ENCODE data around the gene WBP11. TPM values are rescaled to one million over a fixed set of nuclear protein-coding genes. Genes with fewer than 3 reads are reported as not detected.
A peak's percentile ranks its signal among the peaks of the same experiment; 100 is the strongest.

Gene WBP11
- polyA plus RNA-seq, 1 donor (not counting 4 experiments of a cell fraction or from before 2014, with no cell fraction given) = 13.1 TPM

DNA sequence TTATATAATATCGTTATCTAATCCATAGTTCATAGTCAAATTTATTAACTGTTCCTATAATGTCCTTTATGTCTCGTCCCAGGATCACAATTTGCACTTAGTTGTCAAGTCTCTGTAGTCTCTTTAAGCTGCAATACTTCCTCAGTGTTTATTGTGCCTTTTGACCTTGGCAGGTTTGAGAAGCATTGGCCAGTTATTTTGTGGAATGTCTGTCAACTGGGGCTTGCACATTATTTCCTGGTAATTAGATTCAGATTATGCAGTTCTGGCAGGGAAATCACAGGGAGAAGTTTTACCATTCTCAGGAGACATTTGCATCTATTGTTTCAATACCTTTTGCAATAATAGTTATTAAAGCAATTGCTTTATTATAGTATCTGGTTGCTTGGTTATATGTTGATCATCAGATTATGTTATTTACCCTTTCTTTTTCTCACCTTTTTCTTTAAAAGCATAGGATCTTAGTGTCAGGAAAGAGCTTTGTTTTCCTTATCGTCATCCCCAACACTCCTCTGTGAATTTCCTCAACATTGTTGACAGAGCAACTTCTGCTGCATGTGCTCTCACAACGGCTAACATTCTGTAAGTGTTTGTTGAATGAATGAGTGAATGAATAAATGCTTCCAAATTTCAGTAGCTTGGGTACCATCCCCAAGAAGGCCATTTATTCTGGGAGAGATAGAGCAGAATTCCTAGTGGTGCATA, 43.8 kb upstream of the WBP11 start:
- H2AFZ ChIP-seq (ENCODE audit: control insufficient read depth, low read length) = no peak overlapping the region
- H3K36me3 ChIP-seq (ENCODE audit: control insufficient read depth in 2 of 2, extremely low read depth in 1 of 2, insufficient read depth in 2 of 2, low read length in 2 of 2) = no peaks in the 10 kb centered on the region
- H4K20me1 ChIP-seq (ENCODE audit: control insufficient read depth, extremely low read depth, insufficient read depth, low read length) = no peaks in the 10 kb centered on the region
- dilution Hi-C loops (cut with MboI; ENCODE audit: extremely low pct_ligation_motif_present, low sequenced_read_pairs) = no loop called here
- no peak overlapping the region for H3K4me3 ChIP-seq (ENCODE audit: control insufficient read depth in 2 of 3, extremely low read depth in 1 of 3, insufficient read depth in 2 of 3, low read depth in 1 of 3, low read length in 3 of 3)
- H3K4me1 ChIP-seq (ENCODE audit: control insufficient read depth, extremely low read depth, insufficient read depth, low read length) = peaks cover 26% of the 10 kb centered on the region
- H3K4me2 ChIP-seq (ENCODE audit: control insufficient read depth, extremely low read depth, insufficient read depth, low read depth, low read length) = no peak overlapping the region
- H3K27ac ChIP-seq (ENCODE audit: control insufficient read depth, insufficient read depth, low read length) = no peak overlapping the region
- no peak overlapping the region for H3K9ac ChIP-seq (ENCODE audit: control insufficient read depth, extremely low read depth, insufficient read depth, low read length)
- no peaks in the 10 kb centered on the region for H3K79me2 ChIP-seq (ENCODE audit: control insufficient read depth, insufficient read depth, low read length)
- no peaks in the 10 kb centered on the region for H3K9me3 ChIP-seq (ENCODE audit: control insufficient read depth, low read depth, low read length)
- TF ChIP-seq EZH2 (IDR thresholded peaks at IDR 0.05; ENCODE audit: low read length) = no peak
- TF ChIP-seq, protein P1, sequence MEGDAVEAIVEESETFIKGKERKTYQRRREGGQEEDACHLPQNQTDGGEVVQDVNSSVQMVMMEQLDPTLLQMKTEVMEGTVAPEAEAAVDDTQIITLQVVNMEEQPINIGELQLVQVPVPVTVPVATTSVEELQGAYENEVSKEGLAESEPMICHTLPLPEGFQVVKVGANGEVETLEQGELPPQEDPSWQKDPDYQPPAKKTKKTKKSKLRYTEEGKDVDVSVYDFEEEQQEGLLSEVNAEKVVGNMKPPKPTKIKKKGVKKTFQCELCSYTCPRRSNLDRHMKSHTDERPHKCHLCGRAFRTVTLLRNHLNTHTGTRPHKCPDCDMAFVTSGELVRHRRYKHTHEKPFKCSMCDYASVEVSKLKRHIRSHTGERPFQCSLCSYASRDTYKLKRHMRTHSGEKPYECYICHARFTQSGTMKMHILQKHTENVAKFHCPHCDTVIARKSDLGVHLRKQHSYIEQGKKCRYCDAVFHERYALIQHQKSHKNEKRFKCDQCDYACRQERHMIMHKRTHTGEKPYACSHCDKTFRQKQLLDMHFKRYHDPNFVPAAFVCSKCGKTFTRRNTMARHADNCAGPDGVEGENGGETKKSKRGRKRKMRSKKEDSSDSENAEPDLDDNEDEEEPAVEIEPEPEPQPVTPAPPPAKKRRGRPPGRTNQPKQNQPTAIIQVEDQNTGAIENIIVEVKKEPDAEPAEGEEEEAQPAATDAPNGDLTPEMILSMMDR (optimal IDR thresholded peaks at IDR 0.05 in 1 of 3, IDR thresholded peaks at IDR 0.05 in 1 of 3, conservative IDR thresholded peaks at IDR 0.05 in 1 of 3; ENCODE audit: extremely low read depth in 1 of 3, insufficient read depth in 2 of 3, low read length in 3 of 3) = no peak
- DNase-seq (ENCODE audit: low read depth, low spot score) (no peak), FAIRE-seq (no peak)
- H3K9me1 ChIP-seq (ENCODE audit: control insufficient read depth, extremely low read depth, insufficient read depth, low read length) = no peaks in the 10 kb centered on the region
- H3K27me3 ChIP-seq (ENCODE audit: control insufficient read depth, extremely low read depth, insufficient read depth, low read length) = no peaks in the 10 kb centered on the region

DNA sequence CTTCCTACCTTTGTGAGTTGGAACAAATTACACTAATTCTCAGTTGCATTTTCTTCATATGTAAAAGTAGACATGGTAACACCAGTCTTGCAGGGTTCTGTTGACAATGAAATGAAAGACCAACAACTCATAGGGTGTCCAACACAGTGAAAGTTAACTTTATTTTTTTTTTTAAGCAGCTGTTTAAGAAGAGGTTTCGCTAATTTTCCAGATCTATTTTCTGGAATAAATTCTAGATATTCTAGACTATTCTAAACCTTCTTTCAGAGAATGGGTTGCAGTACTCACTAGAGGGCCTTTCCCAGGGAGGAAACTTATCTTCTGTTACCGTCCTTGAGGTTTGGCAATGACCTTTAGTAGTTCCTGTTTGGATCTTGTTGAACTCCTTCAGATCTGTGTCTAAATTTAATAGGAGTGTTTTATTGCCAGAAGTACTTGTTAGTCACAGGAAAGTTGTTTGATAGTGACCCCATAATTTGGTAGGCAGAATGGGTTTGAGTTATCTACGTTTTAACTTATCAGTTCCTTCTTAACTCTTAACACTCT, 42.8 kb upstream of the WBP11 start:
- H3K9ac ChIP-seq (ENCODE audit: control insufficient read depth, extremely low read depth, insufficient read depth, low read length) = no peak overlapping the region
- no peaks in the 10 kb centered on the region for H4K20me1 ChIP-seq (ENCODE audit: control insufficient read depth, extremely low read depth, insufficient read depth, low read length)
- TF ChIP-seq EZH2 (IDR thresholded peaks at IDR 0.05; ENCODE audit: low read length) = no peak
- TF ChIP-seq, protein P1 (optimal IDR thresholded peaks at IDR 0.05 in 1 of 3, IDR thresholded peaks at IDR 0.05 in 1 of 3, conservative IDR thresholded peaks at IDR 0.05 in 1 of 3; ENCODE audit: extremely low read depth in 1 of 3, insufficient read depth in 2 of 3, low read length in 3 of 3) = no peak
- H3K4me1 ChIP-seq (ENCODE audit: control insufficient read depth, extremely low read depth, insufficient read depth, low read length) = peaks cover 29% of the 10 kb centered on the region
- no peaks in the 10 kb centered on the region for H3K27me3 ChIP-seq (ENCODE audit: control insufficient read depth, extremely low read depth, insufficient read depth, low read length)
- FAIRE-seq (no peak), DNase-seq (ENCODE audit: low read depth, low spot score) (no peak)
- no peak overlapping the region for H3K4me3 ChIP-seq (ENCODE audit: control insufficient read depth in 2 of 3, extremely low read depth in 1 of 3, insufficient read depth in 2 of 3, low read depth in 1 of 3, low read length in 3 of 3)
- H3K9me3 ChIP-seq (ENCODE audit: control insufficient read depth, low read depth, low read length) = no peaks in the 10 kb centered on the region
- H2AFZ ChIP-seq (ENCODE audit: control insufficient read depth, low read length) = peak overlapping the region; percentile 11
- no peak overlapping the region for H3K4me2 ChIP-seq (ENCODE audit: control insufficient read depth, extremely low read depth, insufficient read depth, low read depth, low read length)
- no peak overlapping the region for H3K27ac ChIP-seq (ENCODE audit: control insufficient read depth, insufficient read depth, low read length)
- no peaks in the 10 kb centered on the region for H3K9me1 ChIP-seq (ENCODE audit: control insufficient read depth, extremely low read depth, insufficient read depth, low read length)
- no peaks in the 10 kb centered on the region for H3K79me2 ChIP-seq (ENCODE audit: control insufficient read depth, insufficient read depth, low read length)
- H3K36me3 ChIP-seq (ENCODE audit: control insufficient read depth in 2 of 2, extremely low read depth in 1 of 2, insufficient read depth in 2 of 2, low read length in 2 of 2) = no peaks in the 10 kb centered on the region
- dilution Hi-C loops (cut with MboI; ENCODE audit: extremely low pct_ligation_motif_present, low sequenced_read_pairs) = no loop called here

All from keratinocyte (primary cell).